SK-N-MC (cell line): Measurements from ENCODE around the gene DAAM1.

ENCODE experiments used
- EZH2 ChIP-seq: fragments of 200-600 bp; sonication (generic); IDR thresholded peaks from one replicate; pipeline ENCODE4 v1.6.1; 2017; ENCODE audit warnings: antibody characterized with exemption
- FOXP2 ChIP-seq: optimal IDR thresholded peaks from 2 replicates; pipeline ENCODE3; 2011; ENCODE audit warnings: mild to moderate bottlenecking, moderate library complexity; ENCODE audit not compliant: insufficient read depth; ENCODE audit errors: extremely low read length, control extremely low read depth
- POLR2AphosphoS5 ChIP-seq: IDR thresholded peaks from 2 replicates; pipeline ENCODE4 v1.6.1; 2012; ENCODE audit warnings: mild to moderate bottlenecking, low read depth, low read length, borderline replicate concordance

DNA sequence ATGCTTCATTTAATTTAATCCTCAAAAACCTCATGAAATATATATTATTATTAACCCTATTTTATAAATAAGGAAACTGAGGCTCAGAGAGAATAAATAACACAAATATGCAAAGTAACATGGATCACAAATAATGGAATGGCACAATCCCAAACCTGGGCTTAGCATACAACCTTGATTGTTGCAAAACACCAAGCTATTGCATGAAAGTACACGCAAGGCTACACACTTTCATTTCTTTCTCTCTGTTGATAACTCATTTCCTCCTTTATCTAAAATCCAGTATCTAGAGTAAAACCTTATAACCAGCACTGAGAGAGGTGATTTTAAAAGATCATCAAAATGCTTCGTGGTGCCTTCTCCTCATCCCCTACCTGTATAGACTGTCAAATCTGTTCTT lies 2.8 kb upstream of the DAAM1 start:
- no peak for TF ChIP-seq POLR2AphosphoS5
- TF ChIP-seq EZH2, result no peak
- no peak for TF ChIP-seq FOXP2
